SK-N-SH (cell line): ENCODE results near the gene CEBPA.

Experiments
- EP300 ChIP-seq, 2 experiments: IDR thresholded peaks; 2 replicates each; pipeline versions ENCODE4 v1.4.0 to v1.6.1; 2012; ENCODE audit warnings: borderline replicate concordance in 1 of 2, low read depth in 1 of 2, low read length in 1 of 2
- POLR2AphosphoS5 ChIP-seq: IDR thresholded peaks from 2 replicates; pipeline ENCODE4 v1.6.1; 2012; ENCODE audit warnings: low read depth, low read length
- RAD21 ChIP-seq: IDR thresholded peaks from 2 replicates; pipeline ENCODE4 v1.6.1; 2012; ENCODE audit warnings: mild to moderate bottlenecking, low read length
- REST ChIP-seq: IDR thresholded peaks from 2 replicates; pipeline ENCODE4 v1.6.1; 2012; ENCODE audit warnings: mild to moderate bottlenecking, low read depth, low read length, moderate library complexity
- RXRA ChIP-seq: IDR thresholded peaks from 2 replicates; pipeline ENCODE4 v1.4.0; 2012; ENCODE audit warnings: low read depth, mild to moderate bottlenecking, borderline replicate concordance
- SMC3 ChIP-seq: IDR thresholded peaks from 2 replicates; pipeline ENCODE4 v1.6.1; 2012; ENCODE audit warnings: low read depth, low read length, improper control_type of control experiment
- TF ChIP-seq, protein P1 (sequence below): fragments of 200-600 bp; sonication (generic); IDR thresholded peaks from 2 replicates; pipeline ENCODE4 v1.6.1; 2017; ENCODE audit warnings: antibody characterized with exemption, mild to moderate bottlenecking, moderate library complexity

DNA sequence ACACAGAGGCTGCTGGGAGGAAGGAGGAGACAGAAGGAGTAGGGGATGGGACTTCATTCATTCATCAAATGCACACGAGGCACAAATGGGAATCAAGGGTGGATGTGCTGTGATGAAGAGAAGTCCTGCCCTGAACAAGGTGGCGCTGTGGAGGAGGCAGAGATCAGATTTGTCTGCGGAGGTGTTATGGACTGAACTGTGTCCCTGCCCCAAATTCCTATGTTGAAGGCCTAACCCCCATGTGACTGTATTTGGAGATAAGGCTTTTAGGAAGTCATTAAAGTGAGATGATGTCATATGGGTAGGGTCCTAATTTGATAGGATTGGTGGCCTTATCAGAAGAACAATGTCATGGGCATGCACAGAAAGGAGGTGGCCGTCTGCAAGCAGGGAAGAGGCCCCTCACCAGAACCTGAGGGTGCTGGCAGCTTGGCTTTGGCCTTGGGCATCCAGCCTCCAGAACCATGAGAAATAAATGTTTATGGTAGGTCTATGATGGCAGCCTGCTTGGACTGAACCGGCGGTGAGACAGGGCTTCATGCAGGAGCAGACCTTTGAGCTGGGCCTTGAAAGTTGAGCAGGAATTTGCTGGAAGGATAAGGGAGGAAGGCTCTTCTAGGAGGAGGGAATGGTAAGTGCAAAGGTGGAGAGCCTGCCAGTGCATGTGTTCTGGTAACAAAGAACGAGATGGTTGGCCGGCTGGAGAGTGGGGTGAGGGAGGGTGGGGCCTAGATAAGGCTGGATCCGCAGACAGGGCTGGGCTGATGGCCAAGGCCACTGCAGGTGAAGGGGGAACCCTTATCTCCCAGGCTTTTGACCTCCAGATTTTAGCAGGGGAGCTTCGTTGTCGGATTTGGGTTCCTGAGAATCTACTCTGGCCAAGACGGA, 2.7 kb upstream of the CEBPA start:
- TF ChIP-seq SMC3 (no peak), EP300 (IDR thresholded peaks at IDR 0.05; ENCODE audit: borderline replicate concordance in 1 of 2, low read depth in 1 of 2, low read length in 1 of 2) (no peak), RAD21 (no peak), REST (no peak), POLR2AphosphoS5 (no peak), RXRA (no peak)
- TF ChIP-seq, protein P1, sequence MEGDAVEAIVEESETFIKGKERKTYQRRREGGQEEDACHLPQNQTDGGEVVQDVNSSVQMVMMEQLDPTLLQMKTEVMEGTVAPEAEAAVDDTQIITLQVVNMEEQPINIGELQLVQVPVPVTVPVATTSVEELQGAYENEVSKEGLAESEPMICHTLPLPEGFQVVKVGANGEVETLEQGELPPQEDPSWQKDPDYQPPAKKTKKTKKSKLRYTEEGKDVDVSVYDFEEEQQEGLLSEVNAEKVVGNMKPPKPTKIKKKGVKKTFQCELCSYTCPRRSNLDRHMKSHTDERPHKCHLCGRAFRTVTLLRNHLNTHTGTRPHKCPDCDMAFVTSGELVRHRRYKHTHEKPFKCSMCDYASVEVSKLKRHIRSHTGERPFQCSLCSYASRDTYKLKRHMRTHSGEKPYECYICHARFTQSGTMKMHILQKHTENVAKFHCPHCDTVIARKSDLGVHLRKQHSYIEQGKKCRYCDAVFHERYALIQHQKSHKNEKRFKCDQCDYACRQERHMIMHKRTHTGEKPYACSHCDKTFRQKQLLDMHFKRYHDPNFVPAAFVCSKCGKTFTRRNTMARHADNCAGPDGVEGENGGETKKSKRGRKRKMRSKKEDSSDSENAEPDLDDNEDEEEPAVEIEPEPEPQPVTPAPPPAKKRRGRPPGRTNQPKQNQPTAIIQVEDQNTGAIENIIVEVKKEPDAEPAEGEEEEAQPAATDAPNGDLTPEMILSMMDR: no peak; the same call in 1 of the 2 replicates
